ENCODE data around the gene ZNF69.
"Not testable (repeated sequence)": the region's sequence is repeated elsewhere in the genome, so short reads cannot be mapped to it uniquely, and the experiment has no call there.

DNA sequence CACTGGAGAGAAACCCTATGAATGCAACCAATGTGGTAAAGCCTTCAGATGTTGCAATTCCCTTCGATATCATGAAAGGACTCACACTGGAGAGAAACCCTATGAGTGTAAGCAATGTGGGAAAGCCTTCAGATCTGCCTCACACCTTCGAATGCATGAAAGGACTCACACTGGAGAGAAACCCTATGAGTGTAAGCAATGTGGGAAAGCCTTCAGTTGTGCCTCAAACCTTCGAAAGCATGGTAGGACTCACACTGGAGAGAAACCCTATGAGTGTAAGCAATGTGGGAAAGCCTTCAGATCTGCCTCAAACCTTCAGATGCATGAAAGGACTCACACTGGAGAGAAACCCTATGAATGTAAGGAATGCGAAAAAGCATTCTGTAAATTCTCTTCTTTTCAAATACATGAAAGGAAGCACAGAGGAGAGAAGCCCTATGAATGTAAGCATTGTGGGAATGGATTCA lies 62.1 kb downstream of the ZNF69 start:
- TF ChIP-seq EZH2 (optimal IDR thresholded peaks at IDR 0.05; ENCODE audit: low read depth, low read length): not testable (repeated sequence)
- TF ChIP-seq, protein P1, sequence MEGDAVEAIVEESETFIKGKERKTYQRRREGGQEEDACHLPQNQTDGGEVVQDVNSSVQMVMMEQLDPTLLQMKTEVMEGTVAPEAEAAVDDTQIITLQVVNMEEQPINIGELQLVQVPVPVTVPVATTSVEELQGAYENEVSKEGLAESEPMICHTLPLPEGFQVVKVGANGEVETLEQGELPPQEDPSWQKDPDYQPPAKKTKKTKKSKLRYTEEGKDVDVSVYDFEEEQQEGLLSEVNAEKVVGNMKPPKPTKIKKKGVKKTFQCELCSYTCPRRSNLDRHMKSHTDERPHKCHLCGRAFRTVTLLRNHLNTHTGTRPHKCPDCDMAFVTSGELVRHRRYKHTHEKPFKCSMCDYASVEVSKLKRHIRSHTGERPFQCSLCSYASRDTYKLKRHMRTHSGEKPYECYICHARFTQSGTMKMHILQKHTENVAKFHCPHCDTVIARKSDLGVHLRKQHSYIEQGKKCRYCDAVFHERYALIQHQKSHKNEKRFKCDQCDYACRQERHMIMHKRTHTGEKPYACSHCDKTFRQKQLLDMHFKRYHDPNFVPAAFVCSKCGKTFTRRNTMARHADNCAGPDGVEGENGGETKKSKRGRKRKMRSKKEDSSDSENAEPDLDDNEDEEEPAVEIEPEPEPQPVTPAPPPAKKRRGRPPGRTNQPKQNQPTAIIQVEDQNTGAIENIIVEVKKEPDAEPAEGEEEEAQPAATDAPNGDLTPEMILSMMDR (IDR thresholded peaks at IDR 0.05; ENCODE audit: low read length): not testable (repeated sequence)
